GM12874 (cell line): ENCODE results near the gene TMEM245.

ENCODE experiments used
- TF ChIP-seq, protein P1 (sequence below): IDR thresholded peaks from 2 replicates; pipeline ENCODE4 v1.5.1; 2011; ENCODE audit warnings: low read depth, mild to moderate bottlenecking, control low read depth, low read length, moderate library complexity; ENCODE audit not compliant: insufficient read depth

The TMEM245 gene

GRCh38 chr9:109119439-109120203 is at the start of gene TMEM245:
TMEM245 (minus strand) TSS chr9:109119947; CDS start chr9:109119913, 34 bp downstream.
- TF ChIP-seq, protein P1, sequence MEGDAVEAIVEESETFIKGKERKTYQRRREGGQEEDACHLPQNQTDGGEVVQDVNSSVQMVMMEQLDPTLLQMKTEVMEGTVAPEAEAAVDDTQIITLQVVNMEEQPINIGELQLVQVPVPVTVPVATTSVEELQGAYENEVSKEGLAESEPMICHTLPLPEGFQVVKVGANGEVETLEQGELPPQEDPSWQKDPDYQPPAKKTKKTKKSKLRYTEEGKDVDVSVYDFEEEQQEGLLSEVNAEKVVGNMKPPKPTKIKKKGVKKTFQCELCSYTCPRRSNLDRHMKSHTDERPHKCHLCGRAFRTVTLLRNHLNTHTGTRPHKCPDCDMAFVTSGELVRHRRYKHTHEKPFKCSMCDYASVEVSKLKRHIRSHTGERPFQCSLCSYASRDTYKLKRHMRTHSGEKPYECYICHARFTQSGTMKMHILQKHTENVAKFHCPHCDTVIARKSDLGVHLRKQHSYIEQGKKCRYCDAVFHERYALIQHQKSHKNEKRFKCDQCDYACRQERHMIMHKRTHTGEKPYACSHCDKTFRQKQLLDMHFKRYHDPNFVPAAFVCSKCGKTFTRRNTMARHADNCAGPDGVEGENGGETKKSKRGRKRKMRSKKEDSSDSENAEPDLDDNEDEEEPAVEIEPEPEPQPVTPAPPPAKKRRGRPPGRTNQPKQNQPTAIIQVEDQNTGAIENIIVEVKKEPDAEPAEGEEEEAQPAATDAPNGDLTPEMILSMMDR, result no peak

DNA sequence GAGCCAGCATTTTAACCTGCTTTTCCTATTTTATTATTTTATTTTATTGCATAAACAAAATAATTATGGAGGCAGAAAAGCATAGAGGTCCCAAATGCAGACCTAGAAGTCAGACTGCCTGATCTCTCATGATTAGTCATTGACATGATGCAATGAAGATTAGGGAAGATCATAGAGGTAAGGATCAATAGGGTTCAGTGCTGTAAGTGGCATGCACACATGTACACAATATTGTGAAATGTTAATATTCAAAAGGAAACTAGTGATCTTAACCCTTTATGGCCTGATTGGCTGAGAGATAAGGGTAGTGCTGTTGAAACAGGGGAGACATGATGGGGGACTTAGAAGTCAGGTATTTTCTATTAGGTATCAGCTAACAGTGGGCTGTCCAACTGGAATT is 48.4 kb upstream of the TMEM245 start:
- TF ChIP-seq, protein P1, result no peak

DNA sequence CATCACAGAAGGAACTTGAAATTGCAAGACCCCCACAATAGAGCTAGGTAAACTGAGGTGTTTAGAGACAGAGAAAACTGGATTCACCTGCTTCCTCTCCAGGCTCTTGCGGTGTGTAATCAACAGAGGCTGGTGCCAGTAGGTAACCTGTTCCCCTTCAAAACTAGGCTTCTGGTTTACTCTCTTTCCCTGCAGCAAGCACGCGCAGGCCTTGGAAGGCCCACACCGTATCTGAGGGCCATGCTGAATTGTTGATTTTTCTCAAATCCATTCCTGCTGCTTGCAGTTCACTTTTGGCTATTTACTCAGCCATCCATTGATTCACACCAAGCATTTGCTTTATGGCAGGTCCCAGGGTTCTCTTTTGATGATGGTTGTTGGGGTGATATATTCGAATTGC is 48.0 kb upstream of the TMEM245 start:
- TF ChIP-seq, protein P1, result no peak

DNA sequence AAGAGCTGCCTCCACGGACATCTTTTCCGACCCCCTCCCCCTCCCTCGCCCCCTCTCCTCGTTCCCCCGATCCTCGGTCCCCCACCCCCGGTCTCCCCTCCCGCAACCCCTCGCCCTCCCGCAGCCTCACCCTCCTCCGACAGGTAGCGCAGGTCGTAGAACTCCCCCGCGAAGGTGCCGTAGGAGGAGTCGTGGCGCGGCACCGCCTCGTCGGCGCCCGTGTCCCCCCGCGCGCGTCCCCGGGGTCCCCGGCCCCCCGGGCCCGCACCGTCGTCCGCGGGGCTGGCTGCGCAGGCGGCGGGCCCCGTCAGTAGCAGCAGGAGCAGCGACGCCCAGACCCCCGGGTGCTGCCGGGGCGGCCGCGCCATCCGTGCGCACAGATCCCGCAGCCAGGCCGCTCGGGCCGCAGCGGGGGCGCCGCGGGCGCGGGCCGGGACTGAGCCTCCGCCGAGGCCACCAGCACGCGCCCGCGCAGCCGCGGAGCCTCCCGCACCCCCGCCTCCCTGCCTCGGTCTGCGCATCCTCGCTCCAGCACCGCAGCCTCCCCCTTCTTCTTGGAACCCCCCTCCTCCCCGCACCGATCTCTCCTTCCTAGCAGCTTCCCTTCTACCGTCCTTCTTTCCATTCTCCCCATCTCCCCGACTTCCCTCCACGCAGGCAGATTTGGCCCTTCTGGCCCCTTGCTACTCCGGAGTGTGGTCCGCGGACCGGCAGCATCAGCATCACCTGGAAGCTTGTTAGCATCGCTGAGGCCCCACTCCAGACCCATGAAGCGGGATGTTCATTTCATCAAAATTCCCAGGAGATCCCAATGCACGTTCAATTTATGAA is 47.2 kb upstream of the TMEM245 start, which contains the start of gene FRRS1L:
Gene FRRS1L, minus strand, starts transcription at position 479 of the 831 bp plus-strand sequence. Its CDS starts 111 bp downstream, at position 368.
- TF ChIP-seq, protein P1, result no peak

DNA sequence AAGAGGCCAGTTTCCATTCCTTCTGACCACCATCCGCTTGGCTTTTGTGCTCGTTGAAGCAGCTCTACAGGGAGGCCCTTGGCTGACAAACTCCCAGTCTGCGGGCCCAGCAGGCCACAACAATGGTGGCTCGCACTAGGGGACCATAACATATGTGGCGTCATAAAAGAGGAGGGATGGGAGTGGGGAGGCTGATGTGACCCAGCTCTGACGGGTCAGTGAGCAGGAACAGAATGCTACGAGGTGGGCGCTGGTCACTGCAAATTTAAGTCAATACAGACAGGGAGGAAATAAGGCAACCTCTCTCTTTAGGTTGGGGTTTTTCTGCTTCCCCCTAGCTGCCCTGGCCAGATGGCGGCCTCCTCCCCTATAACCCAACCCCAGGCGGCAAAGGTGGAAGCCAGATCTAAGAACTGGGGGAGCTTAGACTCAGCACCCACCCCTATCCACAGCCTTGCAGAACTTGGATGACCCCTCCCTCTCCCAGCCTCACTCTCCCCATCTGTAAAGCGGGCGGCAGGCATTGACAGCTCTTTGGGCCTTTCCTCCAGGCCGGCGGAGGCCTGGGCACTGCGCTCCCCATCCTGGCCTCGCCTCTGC is 46.5 kb upstream of the TMEM245 start:
- TF ChIP-seq, protein P1, result no peak

DNA sequence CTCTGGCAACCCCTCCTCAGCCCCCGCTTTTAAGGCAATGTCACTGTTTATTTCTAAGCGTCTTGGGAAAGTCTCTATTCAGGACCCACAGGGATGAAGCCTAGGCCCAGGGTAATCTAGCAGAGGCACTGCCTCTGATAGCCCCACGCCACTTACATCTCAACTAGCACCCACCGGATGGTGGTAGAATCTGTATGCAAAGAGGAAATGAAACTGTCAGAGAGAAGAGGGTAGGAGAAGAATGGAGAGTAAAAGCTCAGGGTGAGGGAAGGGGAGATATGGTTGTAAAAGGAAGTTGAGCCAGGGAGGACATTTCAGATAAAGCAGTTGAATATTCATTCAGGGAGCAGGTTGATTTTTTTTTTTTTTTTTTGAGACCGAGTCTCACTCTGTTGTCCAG is 44.3 kb upstream of the TMEM245 start:
- TF ChIP-seq, protein P1, result no peak

GRCh38 chr9:109163194-109163593 is 43.4 kb upstream of the TMEM245 start:
- TF ChIP-seq, protein P1, result no peak
